ENCODE measurements around the gene GALNT1. TPM values are rescaled to one million over a fixed set of nuclear protein-coding genes. Genes with fewer than 3 reads are reported as not detected.
A peak's percentile ranks its signal among the peaks of the same experiment; 100 is the strongest.

Gene GALNT1
- total RNA-seq, 1 donor from 2014 or later: 57.2 TPM

- no peak overlapping the region for H3K27ac ChIP-seq
- no peaks in the 10 kb centered on the region for H3K36me3 ChIP-seq
- H3K4me1 ChIP-seq: peaks cover 21% of the 10 kb centered on the region
- no peaks in the 10 kb centered on the region for H3K27me3 ChIP-seq (ENCODE audit: low read depth)
- TF ChIP-seq CTCF (IDR thresholded peaks at IDR 0.05): no peak
- no peaks in the 10 kb centered on the region for H3K9me3 ChIP-seq
- no peak for DNase-seq
- intact Hi-C loops (cut with DNase I): no loop called here
- no peak for ATAC-seq
- H3K4me3 ChIP-seq: no peak overlapping the region
Observed at GRCh38 chr18:35578481-35578880, 3.1 kb upstream of the GALNT1 start.

GRCh38 chr18:35578936-35579335, 2.6 kb upstream of the GALNT1 start:
- ATAC-seq (no peak), DNase-seq (no peak)
- TF ChIP-seq CTCF (IDR thresholded peaks at IDR 0.05): no peak
- H3K36me3 ChIP-seq: no peaks in the 10 kb centered on the region
- peaks cover 23% of the 10 kb centered on the region for H3K4me1 ChIP-seq
- H3K27me3 ChIP-seq (ENCODE audit: low read depth): no peaks in the 10 kb centered on the region
- H3K27ac ChIP-seq: no peak overlapping the region
- no peak overlapping the region for H3K4me3 ChIP-seq
- intact Hi-C loops (cut with DNase I): no loop called here
- no peaks in the 10 kb centered on the region for H3K9me3 ChIP-seq

- no peaks in the 10 kb centered on the region for H3K27me3 ChIP-seq (ENCODE audit: low read depth)
- H3K4me1 ChIP-seq: peaks cover 23% of the 10 kb centered on the region
- ATAC-seq (peak; percentile 85 to 87), DNase-seq (peak; percentile 71)
- peak overlapping the region; percentile 94 for H3K27ac ChIP-seq
- no peaks in the 10 kb centered on the region for H3K9me3 ChIP-seq
- H3K4me3 ChIP-seq: peak overlapping the region; percentile 74
- TF ChIP-seq CTCF (IDR thresholded peaks at IDR 0.05): no peak
- intact Hi-C loops (cut with DNase I): no loop called here
- H3K36me3 ChIP-seq: no peaks in the 10 kb centered on the region
Observed at GRCh38 chr18:35580701-35581539, 620 bp upstream of the GALNT1 start.

- DNase-seq (peak; percentile 54), ATAC-seq (peak in 1 of 2 donors; percentile 44)
- H3K27ac ChIP-seq: peak overlapping the region; percentile 78
- H3K4me1 ChIP-seq: peaks cover 23% of the 10 kb centered on the region
- no peaks in the 10 kb centered on the region for H3K27me3 ChIP-seq (ENCODE audit: low read depth)
- intact Hi-C loops (cut with DNase I): no loop called here
- no peaks in the 10 kb centered on the region for H3K36me3 ChIP-seq
- H3K9me3 ChIP-seq: no peaks in the 10 kb centered on the region
- TF ChIP-seq CTCF (IDR thresholded peaks at IDR 0.05): no peak
- H3K4me3 ChIP-seq: peak overlapping the region; percentile 68
Observed at GRCh38 chr18:35581898-35582641, 530 bp downstream of the GALNT1 start.

- DNase-seq: no peak
- Histone ChIP-seq H3K4me3 (peak overlapping the region; percentile 68), H3K27ac (no peak overlapping the region), H3K27me3 (ENCODE audit: low read depth) (no peaks in the 10 kb centered on the region), H3K9me3 (peaks cover 3% of the 10 kb centered on the region), H3K4me1 (peaks cover 23% of the 10 kb centered on the region), H3K36me3 (no peaks in the 10 kb centered on the region)
- intact Hi-C loops (cut with DNase I): no loop called here
- no peak for TF ChIP-seq CTCF (IDR thresholded peaks at IDR 0.05)
- no peak for ATAC-seq
Observed at GRCh38 chr18:35582899-35583558, 1.5 kb downstream of the GALNT1 start.
